HG03139 (cell line): ENCODE data around the gene AGPAT3.

Source experiments
- ATAC-seq: cut with Tn5 transposase; IDR thresholded peaks from one replicate; pipeline ENCODE4 v1.9.1; 2021; ENCODE audit not compliant: unreplicated experiment

Gene AGPAT3

GRCh38 chr21:43861706-43862105 is 3.3 kb upstream of the AGPAT3 start:
- no peak for ATAC-seq

DNA sequence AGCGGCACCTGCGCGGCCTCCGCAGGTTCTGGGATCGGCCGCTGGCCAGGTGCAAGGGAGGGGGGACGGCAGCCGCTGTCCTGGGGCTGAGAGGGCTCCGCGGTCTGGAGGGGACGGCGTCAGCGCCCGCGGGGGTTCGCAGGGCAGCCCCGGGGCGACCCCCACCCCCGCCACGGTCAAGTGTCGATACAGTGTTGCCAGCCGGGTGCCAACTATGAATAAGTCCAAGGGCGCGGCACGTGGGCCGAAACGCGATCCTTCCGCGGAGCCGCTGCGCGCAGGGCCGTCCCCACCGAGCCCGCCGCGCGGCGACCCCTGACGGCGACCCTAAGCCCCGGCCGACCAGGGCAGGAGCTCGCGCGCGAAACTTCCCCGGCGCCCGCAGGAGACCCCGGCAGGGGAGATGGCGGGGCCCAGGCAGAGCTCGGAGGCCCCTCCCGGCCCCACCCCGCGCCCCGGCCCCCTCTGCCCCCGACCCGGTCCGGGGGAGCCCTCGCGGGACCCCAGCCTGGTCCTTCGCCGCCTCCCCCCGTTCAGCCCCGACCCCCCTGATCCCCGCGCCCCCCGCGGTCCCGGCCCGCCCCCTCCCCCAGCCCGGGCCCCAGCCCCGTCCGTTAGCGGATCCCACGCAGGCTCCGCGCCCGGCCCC is 586 bp upstream of the AGPAT3 start:
- no peak for ATAC-seq

DNA sequence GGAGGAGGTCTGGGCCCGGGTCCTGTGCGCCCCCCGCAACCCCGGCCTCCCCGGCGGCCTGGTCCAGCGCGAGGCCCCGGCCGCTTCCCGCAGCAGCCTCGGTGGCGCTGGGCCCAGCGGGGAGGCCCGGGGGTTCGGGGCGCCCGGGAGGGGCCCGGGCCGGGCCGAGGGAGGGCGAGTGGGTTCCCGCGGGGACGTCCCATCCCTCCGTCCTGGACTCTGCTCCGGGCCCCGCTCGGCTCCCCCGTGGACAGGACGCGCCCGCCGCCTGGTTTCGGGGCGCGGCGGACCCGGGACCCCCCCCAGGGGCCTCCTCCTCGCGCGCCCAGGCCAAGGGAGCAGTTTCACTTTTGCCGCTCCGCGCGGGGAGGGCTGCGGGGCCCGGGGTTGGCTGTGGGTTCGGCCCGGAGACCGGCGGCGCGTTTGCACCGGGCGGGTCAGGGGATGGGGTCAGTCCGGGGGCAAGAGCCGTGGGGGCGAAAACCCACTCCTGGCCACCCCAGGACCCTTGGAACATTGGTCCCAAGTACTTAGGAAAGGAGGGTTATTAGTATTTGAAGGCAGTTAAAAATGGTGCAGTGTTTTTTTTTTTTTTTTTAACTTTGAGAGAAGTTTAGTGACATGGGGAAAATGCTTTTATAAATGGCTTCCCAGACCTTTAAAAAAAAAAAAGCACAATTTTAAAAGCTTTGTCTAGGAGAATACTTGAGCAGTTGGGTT is 677 bp downstream of the AGPAT3 start:
- no peak for ATAC-seq

GRCh38 chr21:43866260-43866629 is 1.2 kb downstream of the AGPAT3 start:
- ATAC-seq: no peak

DNA sequence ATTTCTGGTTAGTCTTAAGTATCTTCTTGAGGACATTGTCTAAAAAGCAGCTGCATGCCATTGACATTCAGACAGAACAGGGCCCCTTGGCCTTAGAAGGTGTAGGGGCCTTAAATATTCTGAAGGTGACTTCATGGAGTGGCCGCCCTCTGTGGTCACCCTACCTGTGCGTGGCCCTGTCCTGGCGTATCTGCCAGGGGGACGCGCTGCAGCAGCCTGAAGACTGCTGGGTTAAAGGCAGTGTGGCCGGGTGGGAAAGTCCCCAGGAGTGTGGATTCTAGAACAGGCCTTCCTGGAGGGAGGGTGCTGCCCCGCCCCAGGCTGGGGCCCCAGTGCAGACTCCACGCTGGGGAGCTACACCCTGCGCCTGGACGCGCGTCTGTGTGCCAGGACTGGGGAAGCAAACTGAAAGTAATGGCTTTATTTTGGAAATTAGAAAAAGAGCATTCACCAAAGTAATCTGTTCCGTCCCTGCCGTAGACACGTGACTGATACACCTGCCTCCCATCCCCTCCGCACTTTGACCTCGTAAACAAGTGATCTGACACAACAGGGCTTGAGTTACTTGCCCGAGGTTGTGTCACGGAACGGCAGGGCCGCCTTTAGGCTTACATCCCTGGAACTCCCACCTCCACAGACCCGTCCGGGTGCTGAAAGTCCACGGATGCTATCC is 1.8 kb downstream of the AGPAT3 start:
- no peak for ATAC-seq

DNA sequence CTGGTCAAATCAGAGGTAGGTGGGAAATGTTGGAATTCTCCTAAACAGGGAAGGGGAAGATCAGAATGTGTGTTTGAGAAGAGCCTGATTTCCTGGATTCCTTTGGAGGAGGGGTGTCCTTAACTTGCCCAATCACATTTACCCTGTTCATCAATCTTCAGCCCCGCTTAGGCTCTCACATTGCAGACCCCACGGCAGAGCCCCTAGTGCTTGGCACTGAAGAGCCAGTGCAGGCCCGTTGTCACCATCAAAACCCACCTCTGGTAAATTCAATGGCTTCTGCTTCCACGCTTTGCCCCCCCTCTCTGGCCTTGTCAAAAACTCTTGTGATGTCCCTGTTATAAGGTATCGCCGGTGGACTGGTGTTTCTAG is 2.3 kb downstream of the AGPAT3 start:
- no peak for ATAC-seq

- no peak for ATAC-seq
Measured at GRCh38 chr21:43867948-43868347, 2.9 kb downstream of the AGPAT3 start.

GRCh38 chr21:43868461-43868860 is 3.4 kb downstream of the AGPAT3 start:
- no peak for ATAC-seq

GRCh38 chr21:43869486-43870325 is 4.7 kb downstream of the AGPAT3 start:
- no peak for ATAC-seq

DNA sequence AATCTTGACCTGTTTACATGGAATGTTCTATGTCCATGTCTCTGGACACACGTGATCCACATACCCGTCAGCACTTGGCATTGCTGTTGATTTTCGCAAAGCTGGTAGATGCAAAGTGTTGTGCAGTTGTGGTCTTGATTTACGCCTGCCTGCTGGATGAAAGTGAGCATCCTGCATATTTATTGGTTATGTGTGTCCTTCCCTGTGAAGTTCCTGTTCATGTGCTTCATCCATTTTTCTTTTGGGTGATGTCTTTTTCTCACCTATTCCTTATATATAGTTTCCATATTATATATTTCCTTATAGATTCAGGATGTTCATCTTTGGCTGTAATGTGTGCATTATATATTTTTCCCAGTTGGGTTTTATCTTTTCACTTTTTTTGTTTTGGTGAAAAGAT is 6.5 kb downstream of the AGPAT3 start:
- no peak for ATAC-seq

- no peak for ATAC-seq
Measured at GRCh38 chr21:43872531-43873197, 7.6 kb downstream of the AGPAT3 start.

GRCh38 chr21:43873673-43874072 is 8.7 kb downstream of the AGPAT3 start:
- ATAC-seq: no peak

- ATAC-seq: no peak
Measured at GRCh38 chr21:43874085-43874805, 9.2 kb downstream of the AGPAT3 start.

- no peak for ATAC-seq
Measured at GRCh38 chr21:43876605-43877004, 11.6 kb downstream of the AGPAT3 start.

- ATAC-seq: no peak
Measured at GRCh38 chr21:43877936-43878575, 13.0 kb downstream of the AGPAT3 start.

DNA sequence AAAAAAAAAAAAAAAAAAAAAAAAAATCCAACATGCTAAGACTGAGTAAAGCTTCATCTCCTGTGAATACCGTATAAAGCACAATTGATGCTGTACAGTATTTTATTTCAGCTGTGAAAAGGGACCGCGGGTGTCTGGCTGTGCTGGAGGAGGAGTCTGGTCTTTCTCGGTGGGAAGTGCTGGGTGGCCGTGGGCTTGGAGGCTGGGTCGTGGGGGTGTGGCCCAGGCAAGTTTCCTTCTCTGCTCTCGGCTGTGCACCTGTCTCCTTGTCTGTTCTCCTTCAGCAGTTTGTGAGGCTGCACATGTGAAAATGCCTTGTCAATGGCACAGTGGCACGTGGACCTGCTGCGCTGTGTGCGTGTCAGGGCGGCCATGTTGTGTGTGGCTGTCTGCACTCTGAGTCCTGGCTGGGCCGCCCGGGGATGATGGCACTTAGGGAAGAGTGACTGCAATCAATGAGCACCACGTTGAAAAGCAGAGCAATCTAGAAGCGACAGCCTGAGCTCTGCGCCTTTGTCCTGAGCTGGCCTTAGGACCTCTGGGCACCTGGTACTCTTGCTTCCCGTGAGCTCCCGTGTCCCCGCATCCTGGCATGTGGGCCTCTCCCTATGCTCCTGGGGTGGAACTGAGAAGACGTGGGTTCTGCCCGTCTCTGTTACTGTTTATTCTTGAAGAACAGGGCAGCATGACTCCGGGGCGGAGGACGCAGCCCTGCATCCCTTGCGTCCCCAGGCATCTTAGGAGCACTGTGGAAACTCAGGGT is 14.5 kb downstream of the AGPAT3 start:
- no peak for ATAC-seq

GRCh38 chr21:43880111-43880985 is 15.3 kb downstream of the AGPAT3 start:
- no peak for ATAC-seq

DNA sequence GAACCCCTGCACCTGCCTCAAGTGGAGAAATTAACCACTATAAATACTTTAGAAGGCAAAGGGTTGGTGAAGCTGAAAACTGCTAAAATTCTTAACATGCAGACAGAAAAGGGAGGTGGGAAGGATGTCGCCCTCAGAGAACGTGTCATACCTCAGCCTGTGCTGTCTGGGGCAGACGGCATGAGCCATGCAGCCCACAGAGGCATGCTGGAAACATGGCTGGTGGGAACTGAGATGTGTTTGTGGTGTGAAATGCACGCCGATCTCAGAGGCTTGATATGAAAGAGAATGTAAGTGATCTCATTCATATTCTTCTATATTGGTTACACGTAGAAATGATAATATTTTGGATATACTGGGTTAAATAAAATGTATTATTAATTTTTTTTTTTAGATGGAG is 16.3 kb downstream of the AGPAT3 start:
- ATAC-seq: no peak
